Ovary (tissue), 3 donors: ENCODE measurements around the gene RDX.

Experiments
- EP300 ChIP-seq: sonication (generic); formaldehyde crosslinking; IDR thresholded peaks from one replicate; pipeline ENCODE4 v1.6.1; 2017; ENCODE audit warnings: antibody characterized with exemption
- POLR2A ChIP-seq: fragments of 450-650 bp; IDR thresholded peaks from one replicate; pipeline ENCODE4 v1.6.1; 2017; ENCODE audit warnings: antibody characterized with exemption, mild to moderate bottlenecking, moderate library complexity
- TF ChIP-seq, protein P1 (sequence below), 3 donors: fragments of 450-650 bp in 2 of 3; fragments of 200-600 bp in 1 of 3; IDR thresholded peaks; one replicate each; pipeline versions ENCODE4 v1.5.1 to v1.8.0; 2016 to 2022; ENCODE audit warnings: antibody characterized with exemption in 3 of 3, mild to moderate bottlenecking in 1 of 3
- donor health status: DM: no; HTN: no; CAD: no.

- TF ChIP-seq, protein P1, sequence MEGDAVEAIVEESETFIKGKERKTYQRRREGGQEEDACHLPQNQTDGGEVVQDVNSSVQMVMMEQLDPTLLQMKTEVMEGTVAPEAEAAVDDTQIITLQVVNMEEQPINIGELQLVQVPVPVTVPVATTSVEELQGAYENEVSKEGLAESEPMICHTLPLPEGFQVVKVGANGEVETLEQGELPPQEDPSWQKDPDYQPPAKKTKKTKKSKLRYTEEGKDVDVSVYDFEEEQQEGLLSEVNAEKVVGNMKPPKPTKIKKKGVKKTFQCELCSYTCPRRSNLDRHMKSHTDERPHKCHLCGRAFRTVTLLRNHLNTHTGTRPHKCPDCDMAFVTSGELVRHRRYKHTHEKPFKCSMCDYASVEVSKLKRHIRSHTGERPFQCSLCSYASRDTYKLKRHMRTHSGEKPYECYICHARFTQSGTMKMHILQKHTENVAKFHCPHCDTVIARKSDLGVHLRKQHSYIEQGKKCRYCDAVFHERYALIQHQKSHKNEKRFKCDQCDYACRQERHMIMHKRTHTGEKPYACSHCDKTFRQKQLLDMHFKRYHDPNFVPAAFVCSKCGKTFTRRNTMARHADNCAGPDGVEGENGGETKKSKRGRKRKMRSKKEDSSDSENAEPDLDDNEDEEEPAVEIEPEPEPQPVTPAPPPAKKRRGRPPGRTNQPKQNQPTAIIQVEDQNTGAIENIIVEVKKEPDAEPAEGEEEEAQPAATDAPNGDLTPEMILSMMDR (IDR thresholded peaks at IDR 0.05), result no peak
- TF ChIP-seq POLR2A (no peak), EP300 (no peak)
These were observed 109.5 kb downstream of the RDX start for GRCh38 chr11:110186867-110187266.
